Posterior vena cava (tissue), 2 donors: ENCODE data around the gene IQCF6. TPM values are rescaled to one million over a fixed set of nuclear protein-coding genes. Genes with fewer than 3 reads are reported as not detected.
"Not testable (repeated sequence)": the region's sequence is repeated elsewhere in the genome, so short reads cannot be mapped to it uniquely, and the experiment has no call there.

Experiments
- DNase-seq: peaks from one replicate; pipeline ENCODE4 v3.0.0-alpha.2; 2020; ENCODE audit warnings: low spot score
- intact Hi-C, 2 donors: fragments of 100-400 bp; cut with DNase I; formaldehyde crosslinking; loops; one replicate each; pipeline versions ENCODE4 v1.14.1 to v1.14.2; 2022 to 2023
- long read RNA-seq, 2 donors: library from polyadenylated mRNA; unstranded; transcript quantifications; one replicate each; pipeline ENCODE4 v2.0.0, GENCODE V29; 2020 to 2021
- total RNA-seq, 2 donors: library from RNA; stranded (reverse); fragmentation: NEBNext Ultra II Directional; extraction: Animal tissue kit (Norgen Biotek cat#: 25700); gene quantifications; one replicate each; pipeline ENCODE4 v1.2.1, GENCODE V29; 2021
- donor health status: DM: yes; HTN: yes; CAD: no.
- donor health status: DM: yes; HTN: yes; CAD: no.

Gene IQCF6
- not detected for total RNA-seq
- long read RNA-seq, donor 1 = 0 reads
- long read RNA-seq, donor 2 = 0 reads

- intact Hi-C loops = no loop called here
- DNase-seq = no peak
Measured at GRCh38 chr3:51779137-51779536, at the start of gene IQCF6. IQCF6 (minus strand) TSS chr3:51779237; CDS start chr3:51779224, 13 bp downstream.

- intact Hi-C loops = no loop called here
- no peak for DNase-seq
Measured at GRCh38 chr3:51828297-51828696, 49.3 kb upstream of the IQCF6 start.

GRCh38 chr3:51819709-51820406 is 40.8 kb upstream of the IQCF6 start:
- DNase-seq = no peak
- intact Hi-C loops = no loop called here

GRCh38 chr3:51819151-51819550 is 40.1 kb upstream of the IQCF6 start:
- DNase-seq = no peak
- intact Hi-C loops = no loop called here

GRCh38 chr3:51817375-51817774 is 38.3 kb upstream of the IQCF6 start:
- intact Hi-C loops = no loop called here
- no peak for DNase-seq

- intact Hi-C loops = no loop called here
- no peak for DNase-seq
Measured at GRCh38 chr3:51816723-51817122, 37.7 kb upstream of the IQCF6 start.

- no peak for DNase-seq
Measured at GRCh38 chr3:51815614-51816013, 36.6 kb upstream of the IQCF6 start.

GRCh38 chr3:51814034-51814433 is 35.0 kb upstream of the IQCF6 start:
- intact Hi-C loops = no loop called here

More at GRCh38 chr3:51815614-51816013, 36.6 kb upstream of the IQCF6 start:
- intact Hi-C loops = no loop called here

GRCh38 chr3:51813539-51813938 is 34.5 kb upstream of the IQCF6 start:
- DNase-seq = no peak
- intact Hi-C loops = no loop called here

More at GRCh38 chr3:51814034-51814433, 35.0 kb upstream of the IQCF6 start:
- DNase-seq = no peak

- no peak for DNase-seq
- intact Hi-C loops = no loop called here
Measured at GRCh38 chr3:51808934-51809333, 29.9 kb upstream of the IQCF6 start.

GRCh38 chr3:51802106-51802703 is 23.2 kb upstream of the IQCF6 start:
- DNase-seq = no peak
- intact Hi-C loops = loop anchor here in 1 of 2 donors (5.0 kb wide), 1 partner anchor 300 kb away; the partner anchor contains the start of gene DCAF1

GRCh38 chr3:51800750-51801125 is 21.7 kb upstream of the IQCF6 start:
- intact Hi-C loops = loop anchor here in 1 of 2 donors (5.0 kb wide), 1 partner anchor 298 kb away; the partner anchor contains the start of gene DCAF1

GRCh38 chr3:51799879-51800749 is 21.1 kb upstream of the IQCF6 start:
- intact Hi-C loops = loop anchor here (5.0 kb wide), 1 partner anchor 298 kb away; the partner anchor contains the start of gene DCAF1 (in 2 of the 2)

More at GRCh38 chr3:51800750-51801125, 21.7 kb upstream of the IQCF6 start:
- no peak for DNase-seq

GRCh38 chr3:51798411-51798963 is 19.4 kb upstream of the IQCF6 start:
- DNase-seq = no peak
- intact Hi-C loops = loop anchor here in 1 of 2 donors (5.0 kb wide), 1 partner anchor 296 kb away; the partner anchor contains the start of gene DCAF1

More at GRCh38 chr3:51799879-51800749, 21.1 kb upstream of the IQCF6 start:
- DNase-seq = no peak

- intact Hi-C loops = loop anchor here in 1 of 2 donors (5.0 kb wide), 1 partner anchor 295 kb away; the partner anchor contains the start of gene DCAF1
- no peak for DNase-seq
Measured at GRCh38 chr3:51796854-51797253, 17.8 kb upstream of the IQCF6 start.

GRCh38 chr3:51794206-51794605 is 15.2 kb upstream of the IQCF6 start:
- intact Hi-C loops = no loop called here
- no peak for DNase-seq

- intact Hi-C loops = no loop called here
- no peak for DNase-seq
Measured at GRCh38 chr3:51792206-51792605, 13.2 kb upstream of the IQCF6 start.

- DNase-seq = no peak
- intact Hi-C loops = no loop called here
Measured at GRCh38 chr3:51789437-51789836, 10.4 kb upstream of the IQCF6 start.

GRCh38 chr3:51787576-51787975 is 8.5 kb upstream of the IQCF6 start:
- DNase-seq, intact Hi-C loops: not testable (repeated sequence)
